Vagina (tissue), 2 donors: Measurements from ENCODE around the gene ARL2. TPM values are rescaled to one million over a fixed set of nuclear protein-coding genes. Genes with fewer than 3 reads are reported as not detected.
A peak's percentile ranks its signal among the peaks of the same experiment; 100 is the strongest.
"Not testable (repeated sequence)": the region's sequence is repeated elsewhere in the genome, so short reads cannot be mapped to it uniquely, and the experiment has no call there.

Source experiments
- DNase-seq, 2 donors: peaks; one replicate each; pipeline ENCODE4 v3.0.0-alpha.2; 2017; ENCODE audit errors: extremely low spot score in 2 of 2
- H3K27ac ChIP-seq: fragments of 200-600 bp; sonication (generic); one replicate; pipeline ENCODE4 v1.5.1; 2019
- H3K27me3 ChIP-seq: fragments of 200-600 bp; sonication (generic); one replicate; pipeline ENCODE4 v1.5.1; 2019
- H3K36me3 ChIP-seq, 2 donors: fragments of 200-600 bp; sonication (generic); one replicate each; pipeline ENCODE4 v1.5.1; 2017 to 2019
- H3K4me1 ChIP-seq: fragments of 200-600 bp; sonication (generic); one replicate; pipeline ENCODE4 v1.5.1; 2019
- H3K4me3 ChIP-seq, 2 donors: fragments of 200-600 bp; sonication (generic); 1 replicate in 1 of 2; 2 replicates in 1 of 2; pipeline ENCODE4 v1.5.1; 2016 to 2019
- H3K9me3 ChIP-seq: fragments of 200-600 bp; sonication (generic); one replicate; pipeline ENCODE4 v1.5.1; 2019
- CTCF ChIP-seq, 3 experiments: fragments of 450-650 bp in 2 of 3; fragments of 200-600 bp in 1 of 3; sonication (generic) in 1 of 3; IDR thresholded peaks; one replicate each; pipeline ENCODE4 v1.5.1; 2017 to 2019; ENCODE audit warnings: antibody characterized with exemption in 3 of 3, mild to moderate bottlenecking in 2 of 3, moderate library complexity in 2 of 3
- POLR2A ChIP-seq, 2 donors: fragments of 450-650 bp; IDR thresholded peaks; one replicate each; pipeline ENCODE4 v1.6.1; 2017; ENCODE audit warnings: antibody characterized with exemption in 2 of 2, mild to moderate bottlenecking in 2 of 2, moderate library complexity in 2 of 2
- POLR2AphosphoS5 ChIP-seq, 2 donors: sonication (generic); formaldehyde crosslinking; IDR thresholded peaks; one replicate each; pipeline ENCODE4 v1.9.0; 2017; ENCODE audit warnings: antibody characterized with exemption in 2 of 2, mild to moderate bottlenecking in 2 of 2, low read depth in 1 of 2; ENCODE audit not compliant: insufficient read depth in 1 of 2
- intact Hi-C: fragments of 100-400 bp; cut with DNase I; formaldehyde crosslinking; loops from one replicate; pipeline ENCODE4 v1.15.1; 2023
- total RNA-seq: library from RNA; depleted of rRNA; stranded (reverse); fragments of >200 nt; gene quantifications from one replicate; pipeline ENCODE4 v1.2.3, GENCODE V29; 2016

ARL2 gene
- total RNA-seq, 1 donor from 2014 or later: 112 TPM

- peaks cover 0 to 23% of the 10 kb centered on the region in 2 donors for H3K36me3 ChIP-seq
- H3K27me3 ChIP-seq: no peaks in the 10 kb centered on the region
- H3K9me3 ChIP-seq: no peaks in the 10 kb centered on the region
- TF ChIP-seq CTCF (IDR thresholded peaks at IDR 0.05) (no peak), POLR2A (IDR thresholded peaks at IDR 0.05) (no peak), POLR2AphosphoS5 (IDR thresholded peaks at IDR 0.05; ENCODE audit: insufficient read depth in 1 of 2, low read depth in 1 of 2) (no peak)
- no peak overlapping the region for H3K27ac ChIP-seq
- no peak for DNase-seq
- H3K4me3 ChIP-seq: no peak overlapping the region
- H3K4me1 ChIP-seq: peaks cover 17% of the 10 kb centered on the region
- intact Hi-C loops: no loop called here
Observed at GRCh38 chr11:65017937-65018336, 4.0 kb downstream of the ARL2 start.

DNA sequence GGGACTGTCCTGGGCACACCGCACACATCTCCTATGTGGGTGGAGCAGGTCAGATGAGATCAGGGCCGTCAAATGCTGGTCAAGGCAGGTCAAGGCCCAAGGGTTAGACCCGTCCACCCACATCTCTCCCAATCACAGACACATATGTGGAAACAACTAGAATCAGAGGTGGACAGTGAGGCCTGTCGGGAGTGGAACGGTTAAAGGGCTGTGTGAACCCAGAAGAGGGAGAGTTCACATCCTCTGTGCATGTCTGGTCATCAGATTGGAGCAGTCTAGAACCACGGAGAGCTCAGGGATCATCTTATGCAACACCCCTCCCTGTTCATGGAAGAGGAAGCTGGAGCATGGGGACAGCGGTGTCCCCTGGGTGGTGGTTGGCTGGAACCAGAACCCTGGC lies 5.9 kb downstream of the ARL2 start:
- H3K27me3 ChIP-seq: no peaks in the 10 kb centered on the region
- H3K4me3 ChIP-seq: no peak overlapping the region
- peaks cover 0 to 23% of the 10 kb centered on the region in 2 donors for H3K36me3 ChIP-seq
- DNase-seq: no peak
- no peak for TF ChIP-seq POLR2AphosphoS5 (IDR thresholded peaks at IDR 0.05; ENCODE audit: insufficient read depth in 1 of 2, low read depth in 1 of 2)
- no peak for TF ChIP-seq CTCF (IDR thresholded peaks at IDR 0.05)
- TF ChIP-seq POLR2A (IDR thresholded peaks at IDR 0.05): no peak
- intact Hi-C loops: no loop called here
- H3K4me1 ChIP-seq: peaks cover 8% of the 10 kb centered on the region
- H3K9me3 ChIP-seq: no peaks in the 10 kb centered on the region
- no peak overlapping the region for H3K27ac ChIP-seq

DNA sequence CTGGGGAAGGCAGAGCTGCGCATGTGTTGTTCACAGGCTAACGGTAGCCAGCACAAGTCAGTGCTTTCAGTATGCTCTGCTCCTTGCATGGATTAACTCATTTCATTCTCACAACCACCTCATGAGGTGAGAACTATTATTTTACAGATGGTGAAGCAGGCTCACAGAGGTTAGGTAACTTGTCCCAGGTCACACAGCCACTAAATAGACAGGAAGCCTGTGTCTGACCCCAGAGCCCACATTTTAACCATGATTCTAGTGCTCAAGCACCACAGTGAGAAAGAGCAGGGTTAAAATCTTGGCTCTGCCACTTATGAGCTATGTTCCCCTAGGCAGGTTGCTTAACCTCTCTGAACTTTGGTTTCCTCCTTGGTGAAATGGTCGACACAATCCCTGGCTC lies 7.0 kb downstream of the ARL2 start:
- Histone ChIP-seq H3K4me3 (no peak overlapping the region), H3K27ac (no peak overlapping the region), H3K9me3 (no peaks in the 10 kb centered on the region), H3K27me3 (no peaks in the 10 kb centered on the region), H3K4me1 (no peaks in the 10 kb centered on the region), H3K36me3 (peaks cover 0 to 23% of the 10 kb centered on the region in 2 donors)
- DNase-seq: no peak
- intact Hi-C loops: no loop called here
- TF ChIP-seq POLR2A (IDR thresholded peaks at IDR 0.05) (no peak), CTCF (IDR thresholded peaks at IDR 0.05) (no peak)

DNA sequence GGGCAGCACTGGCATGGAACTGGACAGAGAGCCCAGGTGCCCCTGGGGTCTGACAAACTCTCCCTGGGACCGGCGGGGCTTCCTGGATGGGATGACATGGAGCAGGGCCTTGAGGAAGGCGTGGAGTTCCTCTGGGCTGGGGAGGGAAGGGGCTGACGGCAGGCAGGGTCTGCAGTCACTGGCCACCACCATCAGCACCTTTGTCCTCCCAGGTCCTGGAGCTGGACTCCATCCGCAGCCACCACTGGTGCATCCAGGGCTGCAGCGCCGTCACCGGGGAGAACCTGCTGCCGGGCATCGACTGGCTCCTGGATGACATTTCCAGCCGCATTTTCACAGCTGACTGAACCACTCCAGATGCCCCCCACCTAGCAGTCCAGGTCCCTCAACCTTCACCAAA lies 7.5 kb downstream of the ARL2 start:
- intact Hi-C loops: no loop called here
- no peak for DNase-seq
- Histone ChIP-seq H3K27ac (no peak overlapping the region), H3K36me3 (peaks cover 0 to 23% of the 10 kb centered on the region in 2 donors), H3K9me3 (no peaks in the 10 kb centered on the region), H3K4me1 (peaks cover 2% of the 10 kb centered on the region), H3K4me3 (no peak overlapping the region), H3K27me3 (no peaks in the 10 kb centered on the region)
- TF ChIP-seq POLR2AphosphoS5 (IDR thresholded peaks at IDR 0.05; ENCODE audit: insufficient read depth in 1 of 2, low read depth in 1 of 2): no peak
- TF ChIP-seq POLR2A (IDR thresholded peaks at IDR 0.05): no peak
- no peak for TF ChIP-seq CTCF (IDR thresholded peaks at IDR 0.05)

- H3K4me1 ChIP-seq: peaks cover 15% of the 10 kb centered on the region
- H3K9me3 ChIP-seq, intact Hi-C loops, H3K4me3 ChIP-seq, DNase-seq, H3K27ac ChIP-seq, H3K27me3 ChIP-seq: not testable (repeated sequence)
- peaks cover 0 to 21% of the 10 kb centered on the region in 2 donors for H3K36me3 ChIP-seq
Observed at GRCh38 chr11:65023502-65023901, 9.5 kb downstream of the ARL2 start.

DNA sequence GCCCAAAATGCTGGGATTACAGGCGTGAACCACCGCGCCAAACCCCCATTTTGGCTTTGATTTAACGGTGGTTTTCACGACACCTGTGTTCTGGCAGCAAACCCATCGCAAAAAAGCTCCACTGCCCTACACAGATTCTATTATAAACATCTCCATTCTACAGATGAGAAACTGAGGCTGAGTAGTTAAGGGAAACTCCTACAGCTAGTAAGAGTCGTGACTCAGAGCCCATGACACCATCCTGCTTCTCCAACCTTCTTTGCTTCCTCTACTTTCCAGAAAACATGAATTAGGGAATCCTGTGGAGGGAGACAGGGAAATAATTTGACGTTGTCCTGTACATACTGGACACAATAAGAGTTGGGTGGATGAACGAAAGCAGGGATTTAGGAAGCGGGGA lies 12.8 kb downstream of the ARL2 start:
- no peak for DNase-seq
- intact Hi-C loops: no loop called here
- peak overlapping the region; percentile 86 for H3K27ac ChIP-seq
- TF ChIP-seq POLR2AphosphoS5 (IDR thresholded peaks at IDR 0.05; ENCODE audit: insufficient read depth in 1 of 2, low read depth in 1 of 2) (no peak), CTCF (IDR thresholded peaks at IDR 0.05) (no peak), POLR2A (IDR thresholded peaks at IDR 0.05) (no peak)
- H3K4me3 ChIP-seq: peak overlapping the region; percentile 55 to 57
- no peaks in the 10 kb centered on the region for H3K9me3 ChIP-seq
- peaks cover 0 to 6% of the 10 kb centered on the region in 2 donors for H3K36me3 ChIP-seq
- peaks cover 28% of the 10 kb centered on the region for H3K4me1 ChIP-seq
- H3K27me3 ChIP-seq: no peaks in the 10 kb centered on the region
